CD4-positive, alpha-beta T cell (primary cell): Measurements from ENCODE around the gene CRTAP. TPM values are rescaled to one million over a fixed set of nuclear protein-coding genes. Genes with fewer than 3 reads are reported as not detected.

Source experiments
- ATAC-seq: fragments of 200-7000 bp; cut with Tn5 transposase; one replicate; pipeline ENCODE4 v1.10.0; 2022; ENCODE audit warnings: mild to moderate bottlenecking; ENCODE audit not compliant: poor library complexity
- CTCF ChIA-PET: fragments of 350-600 bp; sonication (Branson Sonifier 250); formaldehyde crosslinking; loops from one replicate; lab custom pipeline; 2021; ENCODE audit warnings: antibody characterized with exemption, inconsistent platforms; lab: Charles Lee
- POLR2A ChIA-PET: fragments of 350-600 bp; sonication (Branson Sonifier 250); formaldehyde crosslinking; loops from one replicate; lab custom pipeline; 2021; ENCODE audit warnings: antibody characterized with exemption, inconsistent platforms; lab: Charles Lee
- DNase-seq, 14 experiments: peaks; one replicate each; pipeline ENCODE4 v3.0.0-alpha.2; 2013 to 2020; ENCODE audit warnings: mixed read lengths in 2 of 14
- H3K27ac ChIP-seq, 2 donors: one replicate each; pipeline versions ENCODE4 v1.5.1 to v1.7.0; 2013; ENCODE audit warnings: low read length in 2 of 2, low read depth in 1 of 2, mild to moderate bottlenecking in 1 of 2
- H3K27me3 ChIP-seq, 2 experiments: 1 replicate in 1 of 2; 2 replicates in 1 of 2; pipeline versions ENCODE4 v1.6.1 to v1.7.0; 2013; ENCODE audit warnings: low read length in 2 of 2, control low read depth in 1 of 2, mild to moderate bottlenecking in 1 of 2, moderate library complexity in 1 of 2; ENCODE audit not compliant: insufficient read depth in 2 of 2, control insufficient read depth in 1 of 2
- H3K36me3 ChIP-seq: one replicate; pipeline ENCODE4 v1.6.1; 2013; ENCODE audit warnings: low read length, control low read depth; ENCODE audit not compliant: insufficient read depth
- H3K4me1 ChIP-seq: one replicate; pipeline ENCODE4 v1.6.1; 2013; ENCODE audit warnings: low read length, control low read depth; ENCODE audit not compliant: insufficient read depth
- H3K4me3 ChIP-seq: one replicate; pipeline ENCODE4 v1.5.1; 2013; ENCODE audit warnings: mild to moderate bottlenecking, low read length, moderate library complexity
- H3K9me3 ChIP-seq, 2 experiments: 1 replicate in 1 of 2; 2 replicates in 1 of 2; pipeline versions ENCODE4 v1.6.1 to v1.7.0; 2013; ENCODE audit warnings: low read length in 2 of 2, mild to moderate bottlenecking in 2 of 2, control low read depth in 1 of 2, moderate library complexity in 1 of 2; ENCODE audit not compliant: control insufficient read depth in 1 of 2, insufficient read depth in 1 of 2
- H3K27ac Mint-ChIP-seq: one replicate; pipeline ENCODE4 v1.8.0; 2020; ENCODE audit warnings: mixed read lengths
- H3K27me3 Mint-ChIP-seq: one replicate; pipeline ENCODE4 v1.8.0; 2021; ENCODE audit warnings: mixed read lengths
- H3K36me3 Mint-ChIP-seq: one replicate; pipeline ENCODE4 v1.8.0; 2021; ENCODE audit warnings: low read depth, mixed read lengths
- H3K4me1 Mint-ChIP-seq: one replicate; pipeline ENCODE4 v1.8.0; 2021; ENCODE audit warnings: low read depth, mixed read lengths
- H3K4me3 Mint-ChIP-seq: one replicate; pipeline ENCODE4 v1.8.0; 2020; ENCODE audit warnings: mild to moderate bottlenecking, mixed read lengths
- H3K9me3 Mint-ChIP-seq: one replicate; pipeline ENCODE4 v1.8.0; 2020; ENCODE audit warnings: mixed read lengths
- intact Hi-C, 2 experiments: fragments of 100-400 bp; cut with DNase I in 1 of 2; cut with micrococcal nuclease in 1 of 2; formaldehyde crosslinking; loops; one replicate each; pipeline versions ENCODE4 v1.15.1 to v1.9.0; 2023 to 2025; cut with DNase I, micrococcal nuclease
- total RNA-seq, 174 experiments: library from RNA in 2 of 174; stranded (reverse) in 2 of 174; gene quantifications; one replicate each; pipeline ENCODE4 v1.2.3 and lab custom pipeline; 2021 to 2026
- TF ChIP-seq, protein P1 (sequence below): fragments of 200-600 bp; IDR thresholded peaks from one replicate; pipeline ENCODE4 v1.8.0; 2022; ENCODE audit warnings: antibody characterized with exemption, mild to moderate bottlenecking

The CRTAP gene
- total RNA-seq, 2 experiments from 2014 or later: 38.2 to 40.3 TPM

DNA sequence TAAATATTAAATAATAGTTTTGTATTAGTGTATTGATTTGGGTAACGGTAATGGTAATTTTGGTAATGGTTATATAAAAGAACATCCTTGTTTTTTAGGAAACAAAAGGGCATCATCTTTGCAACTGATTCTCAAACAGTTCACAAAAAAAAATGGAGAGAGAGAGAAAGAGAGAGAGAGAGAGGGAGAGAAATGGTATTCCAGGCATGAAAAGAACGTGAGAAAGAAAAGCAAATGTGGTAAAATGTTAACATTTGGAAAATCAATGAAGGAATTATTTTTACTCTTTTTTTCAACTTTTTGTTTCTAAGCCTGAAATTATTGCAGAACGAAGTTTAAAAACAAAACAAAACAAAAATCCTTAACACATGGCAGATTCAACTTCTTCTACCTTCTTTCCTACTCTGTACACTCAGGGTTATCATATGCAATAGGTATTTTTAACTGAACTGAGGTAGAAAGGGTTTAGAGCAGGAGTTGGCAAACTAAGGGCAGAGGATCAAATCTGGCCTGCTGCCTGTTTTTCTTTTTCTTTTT is 14.6 kb upstream of the CRTAP start:
- H3K9me3 Mint-ChIP-seq: no peaks in the 10 kb centered on the region
- POLR2A ChIA-PET: no interaction called here
- Histone ChIP-seq H3K4me3 (no peak overlapping the region), H3K36me3 (no peaks in the 10 kb centered on the region), H3K4me1 (peaks cover 18% of the 10 kb centered on the region), H3K27ac (no peak overlapping the region), H3K9me3 (no peaks in the 10 kb centered on the region), H3K27me3 (no peaks in the 10 kb centered on the region)
- H3K36me3 Mint-ChIP-seq: peaks cover 14% of the 10 kb centered on the region
- H3K4me1 Mint-ChIP-seq: peaks cover 19% of the 10 kb centered on the region
- CTCF ChIA-PET: no interaction called here
- TF ChIP-seq, protein P1, sequence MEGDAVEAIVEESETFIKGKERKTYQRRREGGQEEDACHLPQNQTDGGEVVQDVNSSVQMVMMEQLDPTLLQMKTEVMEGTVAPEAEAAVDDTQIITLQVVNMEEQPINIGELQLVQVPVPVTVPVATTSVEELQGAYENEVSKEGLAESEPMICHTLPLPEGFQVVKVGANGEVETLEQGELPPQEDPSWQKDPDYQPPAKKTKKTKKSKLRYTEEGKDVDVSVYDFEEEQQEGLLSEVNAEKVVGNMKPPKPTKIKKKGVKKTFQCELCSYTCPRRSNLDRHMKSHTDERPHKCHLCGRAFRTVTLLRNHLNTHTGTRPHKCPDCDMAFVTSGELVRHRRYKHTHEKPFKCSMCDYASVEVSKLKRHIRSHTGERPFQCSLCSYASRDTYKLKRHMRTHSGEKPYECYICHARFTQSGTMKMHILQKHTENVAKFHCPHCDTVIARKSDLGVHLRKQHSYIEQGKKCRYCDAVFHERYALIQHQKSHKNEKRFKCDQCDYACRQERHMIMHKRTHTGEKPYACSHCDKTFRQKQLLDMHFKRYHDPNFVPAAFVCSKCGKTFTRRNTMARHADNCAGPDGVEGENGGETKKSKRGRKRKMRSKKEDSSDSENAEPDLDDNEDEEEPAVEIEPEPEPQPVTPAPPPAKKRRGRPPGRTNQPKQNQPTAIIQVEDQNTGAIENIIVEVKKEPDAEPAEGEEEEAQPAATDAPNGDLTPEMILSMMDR: no peak
- ATAC-seq: no peak
- no peak overlapping the region for H3K4me3 Mint-ChIP-seq
- intact Hi-C loops: loop anchor here in 1 of 2 experiments (10.0 kb wide), 2 partner anchors 414 to 534 kb away; partner anchors contain the start of gene CNOT10
- H3K27ac Mint-ChIP-seq: no peak overlapping the region
- no peak for DNase-seq
- H3K27me3 Mint-ChIP-seq: no peaks in the 10 kb centered on the region

- Mint-ChIP-seq H3K4me3 (no peak overlapping the region), H3K36me3 (peaks cover 10% of the 10 kb centered on the region), H3K27ac (no peak overlapping the region), H3K4me1 (peaks cover 17% of the 10 kb centered on the region), H3K9me3 (no peaks in the 10 kb centered on the region), H3K27me3 (no peaks in the 10 kb centered on the region)
- Histone ChIP-seq H3K4me1 (peaks cover 18% of the 10 kb centered on the region), H3K27ac (no peak overlapping the region), H3K27me3 (no peaks in the 10 kb centered on the region), H3K4me3 (no peak overlapping the region), H3K36me3 (no peaks in the 10 kb centered on the region), H3K9me3 (no peaks in the 10 kb centered on the region)
- TF ChIP-seq, protein P1: no peak
- ATAC-seq: no peak
- intact Hi-C loops: loop anchor here in 1 of 2 experiments (10.0 kb wide), 2 partner anchors 415 to 535 kb away; partner anchors contain the start of gene CNOT10
- CTCF ChIA-PET: no interaction called here
- POLR2A ChIA-PET: no interaction called here
- DNase-seq: no peak
Measured at GRCh38 chr3:33099701-33100100, 14.1 kb upstream of the CRTAP start.

DNA sequence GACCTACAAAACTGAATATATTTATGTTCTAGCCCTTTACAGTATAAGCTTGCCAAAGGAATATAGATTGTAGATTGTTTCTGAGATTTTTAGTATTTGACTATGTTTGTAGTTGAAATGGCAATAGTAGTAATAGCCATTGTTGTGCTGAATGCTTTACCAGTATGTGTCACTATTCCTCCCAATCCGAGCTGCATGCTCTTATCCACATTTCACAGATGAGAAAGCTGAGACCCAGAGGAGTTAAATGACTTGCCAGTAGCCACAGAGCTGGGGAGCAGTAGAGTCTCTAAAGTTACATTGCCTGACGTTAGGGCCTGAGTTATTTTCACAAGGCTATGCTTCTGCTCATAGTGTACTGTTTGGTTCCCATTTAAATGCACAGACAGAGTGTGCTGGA is 13.6 kb upstream of the CRTAP start:
- H3K4me3 Mint-ChIP-seq: peak overlapping the region; percentile 27
- CTCF ChIA-PET: no interaction called here
- H3K4me1 Mint-ChIP-seq: peaks cover 17% of the 10 kb centered on the region

More for the DNA sequence above, 13.6 kb upstream of the CRTAP start:
- Histone ChIP-seq H3K27ac (no peak overlapping the region), H3K4me3 (no peak overlapping the region), H3K4me1 (peaks cover 17% of the 10 kb centered on the region), H3K27me3 (no peaks in the 10 kb centered on the region), H3K36me3 (no peaks in the 10 kb centered on the region), H3K9me3 (no peaks in the 10 kb centered on the region)
- Mint-ChIP-seq H3K36me3 (peaks cover 10% of the 10 kb centered on the region), H3K27me3 (no peaks in the 10 kb centered on the region), H3K9me3 (no peaks in the 10 kb centered on the region), H3K27ac (no peak overlapping the region)
- POLR2A ChIA-PET: no interaction called here
- ATAC-seq: no peak
- TF ChIP-seq, protein P1: no peak
- intact Hi-C loops: no loop called here
- no peak for DNase-seq
